ENCODE measurements around the gene PRSS12.
"Not testable (repeated sequence)": the region's sequence is repeated elsewhere in the genome, so short reads cannot be mapped to it uniquely, and the experiment has no call there.

The PRSS12 gene

GRCh38 chr4:118276580-118276979 lies 76.2 kb downstream of the PRSS12 start:
- DNase-seq (ENCODE audit: low read depth) = no peak

- no peak for DNase-seq (ENCODE audit: low read depth)
These were observed 79.2 kb downstream of the PRSS12 start for GRCh38 chr4:118273642-118274041.

DNA sequence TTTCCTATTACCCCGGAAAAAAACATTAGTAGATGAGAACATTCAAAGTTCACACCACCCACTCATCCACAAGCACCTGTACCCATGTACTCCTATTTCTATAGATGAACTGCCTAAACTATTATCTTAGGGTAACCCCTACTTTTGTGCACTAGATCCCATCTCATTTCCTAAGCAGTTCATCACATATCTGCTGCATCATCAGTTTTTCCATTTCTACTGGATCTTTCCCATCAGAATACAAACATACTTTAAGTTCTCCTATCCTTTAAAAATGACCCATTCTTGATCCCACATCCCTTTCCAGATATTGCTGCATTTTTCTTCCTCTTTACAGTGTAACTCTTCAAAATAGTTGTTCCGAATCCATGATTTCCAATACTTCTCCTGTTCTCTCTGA lies 81.0 kb downstream of the PRSS12 start:
- DNase-seq (ENCODE audit: low read depth) = no peak

DNA sequence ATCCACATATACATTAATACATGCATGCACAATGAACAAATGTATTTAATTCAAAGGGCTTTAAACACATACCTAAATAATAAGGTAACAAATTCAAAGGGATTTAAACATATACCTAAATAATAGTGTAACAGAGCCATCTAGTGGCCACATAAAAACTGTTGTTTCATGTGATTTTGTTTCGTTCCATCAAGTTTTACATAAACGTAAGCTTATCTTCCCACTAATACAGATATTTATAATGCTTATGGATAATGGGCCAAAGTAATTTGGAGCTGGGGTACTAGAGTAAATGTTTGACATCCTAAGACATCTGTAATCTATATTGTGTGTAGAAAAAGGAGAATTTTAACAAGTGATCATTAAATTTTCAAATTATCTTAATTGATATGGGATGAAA lies 82.3 kb downstream of the PRSS12 start:
- DNase-seq (ENCODE audit: low read depth) = no peak

DNA sequence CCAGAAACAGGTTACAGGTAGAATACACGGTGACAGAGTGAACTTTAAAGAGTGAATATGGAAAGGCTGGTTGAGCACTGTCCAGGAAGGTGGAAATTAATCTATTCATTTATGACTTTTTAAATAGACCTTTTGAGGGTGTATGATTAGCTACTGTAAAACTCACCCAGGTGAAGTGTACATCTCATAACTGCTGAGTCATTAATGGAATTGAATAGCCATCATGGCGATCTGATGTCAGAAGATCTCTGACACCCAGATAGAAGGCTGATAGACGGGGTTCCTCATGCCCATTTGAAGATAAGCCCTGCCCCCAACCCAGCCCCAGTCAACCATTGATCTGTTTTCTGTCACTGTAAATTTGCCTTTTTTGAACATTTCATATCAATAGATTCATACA lies 84.0 kb downstream of the PRSS12 start:
- DNase-seq (ENCODE audit: low read depth) = no peak

DNA sequence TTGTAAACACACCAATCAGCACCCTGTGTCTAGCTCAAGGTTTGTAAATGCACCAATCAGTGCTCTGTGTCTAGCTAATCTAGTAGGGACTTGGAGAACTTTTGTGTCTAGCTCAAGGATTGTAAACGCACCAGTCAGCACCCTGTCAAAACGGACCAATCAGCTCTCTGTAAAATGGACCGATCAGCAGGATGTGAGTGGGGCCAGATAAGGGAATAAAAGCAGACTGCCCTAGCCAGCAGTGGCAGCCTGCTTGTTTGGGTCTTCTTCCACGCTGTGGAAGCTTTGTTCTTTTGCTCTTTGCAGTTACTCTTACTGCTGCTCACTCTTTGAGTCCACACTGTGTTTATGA lies 86.7 kb downstream of the PRSS12 start:
- not testable (repeated sequence) for DNase-seq (ENCODE audit: low read depth)

GRCh38 chr4:118265312-118266144 lies 87.3 kb downstream of the PRSS12 start:
- no peak for DNase-seq (ENCODE audit: low read depth)

- no peak for DNase-seq (ENCODE audit: low read depth)
These were observed 88.7 kb downstream of the PRSS12 start for GRCh38 chr4:118264096-118264495.

GRCh38 chr4:118260309-118260708 lies 92.5 kb downstream of the PRSS12 start:
- no peak for DNase-seq (ENCODE audit: low read depth)

DNA sequence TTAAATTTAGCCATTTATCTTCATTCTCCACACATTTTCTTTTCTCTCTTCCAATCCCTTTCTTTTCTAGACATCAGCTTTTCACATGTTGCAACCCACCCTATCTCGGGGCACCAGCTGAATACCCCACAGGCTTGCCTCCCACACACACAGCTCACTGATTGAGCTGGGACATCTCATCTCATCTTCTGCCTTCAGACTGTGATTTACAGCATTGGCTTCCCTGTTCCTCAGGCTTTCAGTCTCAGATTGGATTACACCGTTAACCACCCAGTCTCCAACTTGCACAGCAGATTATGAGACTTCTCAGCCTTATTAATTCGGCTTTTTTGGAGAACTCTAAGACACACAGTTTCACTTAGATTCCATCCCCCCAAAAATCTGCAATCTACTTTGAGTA lies 93.7 kb downstream of the PRSS12 start:
- no peak for DNase-seq (ENCODE audit: low read depth)

- DNase-seq (ENCODE audit: low read depth) = no peak
These were observed 98.4 kb downstream of the PRSS12 start for GRCh38 chr4:118254368-118254767.

DNA sequence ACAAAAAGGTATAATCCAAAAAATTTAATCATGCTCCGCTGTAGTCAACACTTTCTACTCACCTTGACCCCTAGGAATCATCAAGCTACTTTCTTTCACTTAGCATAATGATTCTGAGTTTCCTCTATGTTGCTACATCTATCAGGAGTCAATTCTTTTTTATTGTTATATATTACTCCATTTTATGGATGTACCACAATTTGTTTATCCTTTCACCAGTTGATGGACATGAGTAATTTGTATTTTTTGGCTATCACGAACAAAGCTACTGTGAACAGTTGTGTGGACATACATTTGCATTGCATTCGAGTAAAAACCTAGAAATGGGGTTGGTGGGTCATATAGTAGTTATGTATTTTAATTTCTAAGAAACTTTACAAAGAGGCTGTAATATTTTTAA lies 102.9 kb downstream of the PRSS12 start:
- no peak for DNase-seq (ENCODE audit: low read depth)

DNA sequence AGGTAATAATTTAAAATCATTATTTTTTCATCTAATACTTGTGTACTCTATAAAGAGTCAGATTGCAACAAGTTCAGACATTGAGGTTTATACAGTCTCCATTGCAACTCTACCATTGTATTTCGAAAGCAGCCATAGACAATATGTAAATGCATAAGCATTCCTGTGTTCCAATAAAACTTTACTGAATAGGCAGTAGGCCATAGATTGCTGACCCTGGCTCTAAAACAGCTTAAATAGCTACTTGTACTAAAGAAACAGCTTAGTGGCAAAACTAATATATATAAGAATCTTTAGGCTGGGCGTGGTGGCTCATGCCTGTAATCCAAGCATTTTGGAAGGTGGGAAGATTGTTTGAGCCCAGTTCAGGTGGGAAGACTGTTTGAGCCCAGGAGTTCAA lies 115.3 kb downstream of the PRSS12 start:
- no peak for DNase-seq (ENCODE audit: low read depth)

DNA sequence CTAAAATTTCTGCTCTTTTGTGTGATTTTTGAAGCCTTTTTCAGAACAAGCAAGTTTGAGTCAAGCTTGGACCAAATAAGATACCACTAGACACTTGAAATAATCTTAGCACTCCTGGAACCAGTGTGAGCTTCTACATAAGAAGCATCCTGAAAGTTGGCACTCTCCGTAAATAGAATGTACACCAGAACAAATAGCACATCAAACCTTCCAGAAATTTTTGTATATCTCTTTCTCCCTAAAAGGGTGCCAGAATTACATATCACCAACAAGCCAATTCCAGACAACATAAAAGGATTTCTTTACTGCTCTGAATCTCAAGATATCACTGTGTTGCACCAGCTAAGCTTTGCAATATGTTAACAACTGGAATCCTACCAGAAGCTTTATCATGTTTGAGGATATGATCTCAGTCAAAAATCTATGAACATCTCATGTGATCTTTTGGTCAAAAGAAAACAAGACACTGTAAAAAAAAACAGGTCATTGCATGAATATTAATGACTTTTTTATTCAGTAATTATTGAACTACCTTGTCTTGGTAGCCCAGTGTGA lies 117.2 kb downstream of the PRSS12 start:
- no peak for DNase-seq (ENCODE audit: low read depth)

All from T-helper 22 cell (primary cell).